Parathyroid adenoma (tissue), 2 donors: ENCODE results near the gene GKN1.
"Not testable (repeated sequence)": the region's sequence is repeated elsewhere in the genome, so short reads cannot be mapped to it uniquely, and the experiment has no call there.

ENCODE experiments used
- H2AFZ ChIP-seq: fragments of 300-600 bp; sonication (generic); one replicate; pipeline ENCODE4 v1.7.0; 2017; ENCODE audit warnings: antibody characterized with exemption, mild to moderate bottlenecking
- H3K27ac ChIP-seq: fragments of 300-600 bp; sonication (generic); one replicate; pipeline ENCODE4 v1.7.0; 2017
- H3K27me3 ChIP-seq: fragments of 300-600 bp; sonication (generic); one replicate; pipeline ENCODE4 v1.7.0; 2017; ENCODE audit warnings: low read length; ENCODE audit not compliant: control insufficient read depth, insufficient read depth
- H3K36me3 ChIP-seq: fragments of 300-600 bp; sonication (generic); one replicate; pipeline ENCODE4 v1.7.0; 2017; ENCODE audit warnings: low read length; ENCODE audit not compliant: control insufficient read depth, insufficient read depth
- H3K4me1 ChIP-seq: fragments of 300-600 bp; sonication (generic); one replicate; pipeline ENCODE4 v1.7.0; 2017; ENCODE audit warnings: control low read depth
- H3K4me2 ChIP-seq: fragments of 300-600 bp; sonication (generic); one replicate; pipeline ENCODE4 v1.7.0; 2017; ENCODE audit warnings: low read length
- H3K4me3 ChIP-seq: fragments of 300-600 bp; sonication (generic); one replicate; pipeline ENCODE4 v1.7.0; 2017; ENCODE audit warnings: low read depth, low read length
- H3K79me2 ChIP-seq: fragments of 300-600 bp; sonication (generic); one replicate; pipeline ENCODE4 v1.7.0; 2017; ENCODE audit warnings: control low read depth
- H3K9ac ChIP-seq: fragments of 300-600 bp; sonication (generic); one replicate; pipeline ENCODE4 v1.7.0; 2017; ENCODE audit warnings: mild to moderate bottlenecking
- H3K9me3 ChIP-seq: fragments of 300-600 bp; sonication (generic); one replicate; pipeline ENCODE4 v1.7.0; 2017; ENCODE audit warnings: low read length; ENCODE audit not compliant: control insufficient read depth
- CTCF ChIP-seq: fragments of 300-600 bp; sonication (generic); IDR thresholded peaks from one replicate; pipeline ENCODE4 v1.7.0; 2017; ENCODE audit warnings: antibody characterized with exemption, mild to moderate bottlenecking
- donor health status: primary hyperparathyroidism.

GKN1 gene

GRCh38 chr2:68952887-68953521 is 21.4 kb upstream of the GKN1 start, which contains the start of gene GKN2:
Gene GKN2, minus strand, starts transcription at chr2:68952893. Its CDS starts 32 bp downstream, at chr2:68952861.
- Histone ChIP-seq H3K4me1 (no peaks in the 10 kb centered on the region), H3K27me3 (no peaks in the 10 kb centered on the region), H3K27ac (no peak within 1 kb of the TSS), H3K79me2 (no peaks in the 10 kb centered on the region), H3K9me3 (no peaks in the 10 kb centered on the region), H3K4me2 (no peak within 1 kb of the TSS), H2AFZ (no peak within 1 kb of the TSS), H3K9ac (no peak within 1 kb of the TSS), H3K4me3 (no peak within 1 kb of the TSS), H3K36me3 (no peaks in the 10 kb centered on the region)
- TF ChIP-seq CTCF, result no peak

GRCh38 chr2:68955432-68955831 is 19.0 kb upstream of the GKN1 start:
- not testable (repeated sequence) for H3K36me3 ChIP-seq, H3K79me2 ChIP-seq, H3K9ac ChIP-seq, H3K27ac ChIP-seq, H3K4me3 ChIP-seq, H3K9me3 ChIP-seq, H3K4me2 ChIP-seq, H3K27me3 ChIP-seq, H3K4me1 ChIP-seq, H2AFZ ChIP-seq

GRCh38 chr2:68959001-68959400 is 15.4 kb upstream of the GKN1 start:
- no peaks in the 10 kb centered on the region for H3K36me3 ChIP-seq
- no peak overlapping the region for H3K27ac ChIP-seq
- no peaks in the 10 kb centered on the region for H3K79me2 ChIP-seq
- no peak overlapping the region for H3K4me2 ChIP-seq
- H3K9ac ChIP-seq, result no peak overlapping the region
- H3K9me3 ChIP-seq, result no peaks in the 10 kb centered on the region
- H3K4me1 ChIP-seq, result no peaks in the 10 kb centered on the region
- H2AFZ ChIP-seq, result no peak overlapping the region
- H3K27me3 ChIP-seq, result no peaks in the 10 kb centered on the region
- no peak for TF ChIP-seq CTCF
- H3K4me3 ChIP-seq, result no peak overlapping the region

GRCh38 chr2:68961380-68961779 is 13.1 kb upstream of the GKN1 start:
- Histone ChIP-seq H3K9ac (no peak overlapping the region), H3K27ac (no peak overlapping the region), H3K36me3 (no peaks in the 10 kb centered on the region), H3K4me2 (no peak overlapping the region), H3K9me3 (no peaks in the 10 kb centered on the region), H3K27me3 (no peaks in the 10 kb centered on the region), H2AFZ (no peak overlapping the region), H3K4me3 (no peak overlapping the region), H3K4me1 (no peaks in the 10 kb centered on the region), H3K79me2 (no peaks in the 10 kb centered on the region)
- no peak for TF ChIP-seq CTCF

GRCh38 chr2:68964282-68964681 is 10.2 kb upstream of the GKN1 start:
- Histone ChIP-seq H3K4me3 (no peak overlapping the region), H3K27me3 (no peaks in the 10 kb centered on the region)
- TF ChIP-seq CTCF, result no peak

More at GRCh38 chr2:68964282-68964681, 10.2 kb upstream of the GKN1 start:
- Histone ChIP-seq H3K9me3 (no peaks in the 10 kb centered on the region), H3K9ac (no peak overlapping the region), H3K4me2 (no peak overlapping the region), H3K27ac (no peak overlapping the region), H3K79me2 (no peaks in the 10 kb centered on the region), H2AFZ (no peak overlapping the region), H3K36me3 (no peaks in the 10 kb centered on the region), H3K4me1 (no peaks in the 10 kb centered on the region)
